Measurements from ENCODE around the gene SMAD6.

- TF ChIP-seq CTCF (IDR thresholded peaks at IDR 0.05) (no peak), POLR2A (IDR thresholded peaks at IDR 0.05) (no peak)
Measured at GRCh38 chr15:66713843-66714508, 11.9 kb downstream of the SMAD6 start.
